ENCODE measurements around the gene CAPN13. TPM values are rescaled to one million over a fixed set of nuclear protein-coding genes. Genes with fewer than 3 reads are reported as not detected.

Gene CAPN13
- total and polyA plus RNA-seq, 2 of the 4 experiments (the other 2 are of a cell fraction) = not detected

GRCh38 chr2:30768036-30768686, 39.1 kb downstream of the CAPN13 start:
- no peak overlapping the region for H3K23ac ChIP-seq (ENCODE audit: low read depth, low read length)
- H4K8ac ChIP-seq (ENCODE audit: low read depth in 2 of 2, low read length in 2 of 2) = no peak overlapping the region
- dilution Hi-C loops (cut with HindIII; ENCODE audit: low sequenced_read_pairs, unreplicated experiment) (no loop called here), intact Hi-C loops (cut with micrococcal nuclease) (no loop called here), in situ Hi-C loops (cut with MboI; ENCODE audit: low sequenced_read_pairs) (no loop called here)
- 0 out of 2 replicates have a peak, but pooled peaks cover 2% of the 10 kb centered on the region for H3K9me1 ChIP-seq (ENCODE audit: insufficient read depth, low read length)
- no peak overlapping the region for H3K18ac ChIP-seq (ENCODE audit: low read depth, low read length)
- no peak overlapping the region for H2BK120ac ChIP-seq (ENCODE audit: low read depth, low read length)
- H3K9ac ChIP-seq (ENCODE audit: low read depth, low read length) = no peak overlapping the region
- no peak overlapping the region for H3K4me2 ChIP-seq (ENCODE audit: low read depth, low read length)
- H3K56ac ChIP-seq (ENCODE audit: extremely low read depth, insufficient read depth, low read length) = no peak overlapping the region
- no peaks in the 10 kb centered on the region for H3K36me3 ChIP-seq (ENCODE audit: control insufficient read depth, insufficient read depth, low read length)
- H4K20me1 ChIP-seq (ENCODE audit: insufficient read depth, low read length) = no peaks in the 10 kb centered on the region
- 73% methylated on average over 2 of the region's 8 CpGs; no CpG with 5 or more reads in 1 of the 2 experiments for WGBS, 2 experiments (ENCODE audit: extremely low coverage in 2 of 2, insufficient read length in 1 of 2)
- ChIA-PET CTCF (no interaction called here), POLR2A (ENCODE audit: unreplicated experiment) (no interaction called here)
- no peak overlapping the region for H3K27ac ChIP-seq (ENCODE audit: insufficient read depth, low read length)
- no peak for DNase-seq
- no peak overlapping the region for H2AK5ac ChIP-seq (ENCODE audit: low read depth, low read length)
- no TSS peak for BruUV-seq (replicated peaks)
- H2BK5ac ChIP-seq (ENCODE audit: low read depth, low read length, poor library complexity, severe bottlenecking) = no peak overlapping the region
- H3K4me3 ChIP-seq (ENCODE audit: insufficient read depth, low read depth, low read length) = no peak overlapping the region
- peaks cover 8% of the 10 kb centered on the region for H3K27me3 ChIP-seq (ENCODE audit: control insufficient read depth, insufficient read depth, low read length)
- H2AFZ ChIP-seq (replicated peaks; ENCODE audit: low read length, poor library complexity) = peak overlapping the region; percentile 32
- H3K79me1 ChIP-seq (ENCODE audit: low read depth in 1 of 2, low read length in 2 of 2) = no peaks in the 10 kb centered on the region
- H3K14ac ChIP-seq (replicated peaks; ENCODE audit: low read depth, low read length) = no peak overlapping the region
- ATAC-seq (ENCODE audit: low read depth) = no peak
- no peak overlapping the region for H2BK20ac ChIP-seq (ENCODE audit: low read depth, low read length)
- no peak overlapping the region for H2AK9ac ChIP-seq (replicated peaks; ENCODE audit: low read depth, low read length, poor library complexity)
- H3K9me3 ChIP-seq (ENCODE audit: control insufficient read depth, insufficient read depth, low read length) = no peaks in the 10 kb centered on the region
- H3K4ac ChIP-seq (ENCODE audit: low read depth, low read length) = no peak overlapping the region
- H4K91ac ChIP-seq (ENCODE audit: insufficient read depth, low read depth, low read length) = no peak overlapping the region
- H4K5ac ChIP-seq (ENCODE audit: low read depth, low read length) = no peak overlapping the region
- no peak overlapping the region for H2BK15ac ChIP-seq (ENCODE audit: low read depth, low read length)
- TF ChIP-seq MXI1 (IDR thresholded peaks at IDR 0.05; ENCODE audit: borderline replicate concordance, low read depth, low read length) (no peak), CTCF (conservative IDR thresholded peaks at IDR 0.05; ENCODE audit: low read depth, low read length) (no peak), MAZ (IDR thresholded peaks at IDR 0.05; ENCODE audit: borderline replicate concordance, low read depth, low read length) (no peak), MAFK (IDR thresholded peaks at IDR 0.05; ENCODE audit: low read depth, low read length) (no peak), RAD21 (IDR thresholded peaks at IDR 0.05; ENCODE audit: low read length) (no peak), SMC3 (IDR thresholded peaks at IDR 0.05; ENCODE audit: low read depth, low read length) (no peak), CHD1 (IDR thresholded peaks at IDR 0.05; ENCODE audit: low read depth, low read length) (no peak)
- TF ChIP-seq, protein P1, sequence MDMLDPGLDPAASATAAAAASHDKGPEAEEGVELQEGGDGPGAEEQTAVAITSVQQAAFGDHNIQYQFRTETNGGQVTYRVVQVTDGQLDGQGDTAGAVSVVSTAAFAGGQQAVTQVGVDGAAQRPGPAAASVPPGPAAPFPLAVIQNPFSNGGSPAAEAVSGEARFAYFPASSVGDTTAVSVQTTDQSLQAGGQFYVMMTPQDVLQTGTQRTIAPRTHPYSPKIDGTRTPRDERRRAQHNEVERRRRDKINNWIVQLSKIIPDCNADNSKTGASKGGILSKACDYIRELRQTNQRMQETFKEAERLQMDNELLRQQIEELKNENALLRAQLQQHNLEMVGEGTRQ (IDR thresholded peaks at IDR 0.05; ENCODE audit: low read depth, low read length) = no peak
- H3K4me1 ChIP-seq (ENCODE audit: control insufficient read depth, insufficient read depth, low read length) = no peaks in the 10 kb centered on the region
